A549 (cell line): ENCODE data around the gene MAGI1.

Experiments used
- CTCF ChIP-seq: fragments of >200 bp; sonication (Bioruptor Twin); formaldehyde crosslinking; IDR thresholded peaks from 3 replicates; pipeline ENCODE4 v1.5.1; 2016
- RARB ChIP-seq: fragments of 250-450 bp; sonication (Bioruptor Pico); IDR thresholded peaks from 2 replicates; pipeline ENCODE4 v1.8.0; 2021; ENCODE audit warnings: mild to moderate bottlenecking, moderate library complexity
- ZNF302 ChIP-seq: fragments of 250-450 bp; sonication (Bioruptor Pico); IDR thresholded peaks from 2 replicates; pipeline ENCODE4 v1.9.0; 2021; ENCODE audit warnings: inconsistent platforms, mild to moderate bottlenecking, moderate library complexity

DNA sequence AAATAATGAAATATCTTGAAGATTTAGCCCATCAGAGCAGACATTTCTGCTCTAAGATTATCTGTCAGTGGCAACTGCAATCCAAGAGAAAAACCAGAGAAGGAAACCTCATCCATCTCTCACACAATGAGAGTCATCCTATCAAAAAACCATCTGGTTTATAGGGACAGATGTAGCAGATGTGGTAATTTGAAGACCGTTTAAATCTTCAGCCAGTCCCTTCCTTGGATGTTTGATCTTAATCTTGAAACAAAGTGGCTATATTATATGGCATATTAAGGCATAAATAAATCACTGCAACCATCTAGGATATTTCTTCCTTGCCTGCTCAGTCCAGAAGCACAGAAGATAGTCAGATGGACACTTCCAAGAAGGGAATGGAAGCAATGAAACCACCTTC is 305.3 kb downstream of the MAGI1 start:
- TF ChIP-seq RARB (CRISPR knock-in tag) (no peak), ZNF302 (CRISPR knock-in tag) (no peak), CTCF (no peak)
